GM23338 (cell line): ENCODE data around the gene TTYH3. TPM values are rescaled to one million over a fixed set of nuclear protein-coding genes. Genes with fewer than 3 reads are reported as not detected.

Experiments used
- ATAC-seq: fragments of 200-7000 bp; cut with Tn5 transposase; 3 replicates; pipeline ENCODE4 v1.9.1; 2020
- DNase-seq: peaks from one replicate; pipeline ENCODE4 v3.0.0-alpha.2; 2015; ENCODE audit warnings: low spot score
- H2AFZ ChIP-seq: fragments of 200-600 bp; sonication (generic); 2 replicates; pipeline ENCODE4 v1.8.0; 2016; ENCODE audit warnings: antibody characterized with exemption, mild to moderate bottlenecking, moderate library complexity
- H3F3A ChIP-seq: fragments of 200-600 bp; sonication (generic); replicated peaks from 2 replicates; pipeline ENCODE4 v1.8.0; 2017; ENCODE audit warnings: antibody characterized with exemption, mixed run types, low read depth
- H3K27ac ChIP-seq: fragments of 200-600 bp; sonication (generic); 2 replicates; pipeline ENCODE4 v1.6.1; 2016; ENCODE audit warnings: low read depth
- H3K27me3 ChIP-seq: fragments of 200-600 bp; sonication (generic); 2 replicates; pipeline ENCODE4 v1.8.0; 2016; ENCODE audit warnings: mild to moderate bottlenecking, mixed run types, moderate library complexity; ENCODE audit not compliant: insufficient read depth
- H3K36me3 ChIP-seq: fragments of 200-600 bp; sonication (generic); 2 replicates; pipeline ENCODE4 v1.8.0; 2016; ENCODE audit warnings: mild to moderate bottlenecking; ENCODE audit not compliant: insufficient read depth
- H3K4me1 ChIP-seq: fragments of 200-600 bp; sonication (generic); 2 replicates; pipeline ENCODE4 v1.8.0; 2016; ENCODE audit warnings: mild to moderate bottlenecking, moderate library complexity; ENCODE audit not compliant: insufficient read depth
- H3K4me2 ChIP-seq: fragments of 200-600 bp; sonication (generic); 2 replicates; pipeline ENCODE4 v1.7.1; 2017; ENCODE audit warnings: mixed run types
- H3K4me3 ChIP-seq: fragments of 200-600 bp; sonication (generic); 2 replicates; pipeline ENCODE4 v1.6.1; 2016; ENCODE audit warnings: mixed run types
- H3K79me2 ChIP-seq: fragments of 200-600 bp; sonication (generic); replicated peaks from 2 replicates; pipeline ENCODE4 v1.8.0; 2017; ENCODE audit warnings: mild to moderate bottlenecking; ENCODE audit not compliant: insufficient read depth
- H3K9me2 ChIP-seq: fragments of 200-600 bp; sonication (generic); 2 replicates; pipeline ENCODE4 v1.8.0; 2017; ENCODE audit not compliant: insufficient read depth
- H4K20me1 ChIP-seq: fragments of 200-600 bp; sonication (generic); replicated peaks from 2 replicates; pipeline ENCODE4 v1.8.0; 2017; ENCODE audit warnings: mild to moderate bottlenecking; ENCODE audit not compliant: insufficient read depth
- H3K27ac Mint-ChIP-seq: 2 replicates; pipeline ENCODE4 v1.8.0; 2020; ENCODE audit warnings: inconsistent platforms, mild to moderate bottlenecking, moderate library complexity, mixed read lengths
- H3K27me3 Mint-ChIP-seq: 3 replicates; pipeline ENCODE4 v1.8.0; 2022; ENCODE audit warnings: low read depth, mild to moderate bottlenecking, moderate library complexity, mixed read lengths, inconsistent platforms; ENCODE audit not compliant: insufficient read depth, poor library complexity
- H3K36me3 Mint-ChIP-seq: 3 replicates; pipeline ENCODE4 v1.8.0; 2021; ENCODE audit warnings: low read depth, mild to moderate bottlenecking, inconsistent platforms, moderate library complexity, mixed read lengths
- H3K4me1 Mint-ChIP-seq: 3 replicates; pipeline ENCODE4 v1.8.0; 2020; ENCODE audit warnings: mild to moderate bottlenecking, inconsistent platforms, mixed read lengths
- H3K4me3 Mint-ChIP-seq: 3 replicates; pipeline ENCODE4 v1.8.0; 2021; ENCODE audit warnings: moderate library complexity, mild to moderate bottlenecking, inconsistent platforms, mixed read lengths
- H3K9me3 Mint-ChIP-seq: 3 replicates; pipeline ENCODE4 v1.8.0; 2020; ENCODE audit warnings: moderate library complexity, mild to moderate bottlenecking, inconsistent platforms, mixed read lengths
- CREB1 ChIP-seq: fragments of 250-450 bp; sonication (Bioruptor Pico); IDR thresholded peaks from 2 replicates; pipeline ENCODE4 v1.5.0; 2020; ENCODE audit warnings: low read depth, mild to moderate bottlenecking, moderate library complexity
- EZH2phosphoT487 ChIP-seq: fragments of 200-600 bp; sonication (generic); IDR thresholded peaks from one replicate; pipeline ENCODE4 v1.8.1; 2018; ENCODE audit warnings: antibody characterized with exemption; ENCODE audit not compliant: unreplicated experiment
- NANOG ChIP-seq: IDR thresholded peaks from 2 replicates; pipeline ENCODE4 v1.6.1; 2016; ENCODE audit warnings: antibody characterized with exemption, borderline replicate concordance
- POLR2AphosphoS5 ChIP-seq: IDR thresholded peaks from 2 replicates; pipeline ENCODE4 v1.6.1; 2016; ENCODE audit warnings: antibody characterized with exemption, low read depth
- STAT1 ChIP-seq: IDR thresholded peaks from one replicate; pipeline ENCODE4 v1.6.1; 2016; ENCODE audit warnings: antibody characterized with exemption; ENCODE audit not compliant: unreplicated experiment
- ZNF114 ChIP-seq: fragments of 250-450 bp; sonication (Bioruptor Pico); IDR thresholded peaks from 2 replicates; pipeline ENCODE4 v1.5.0; 2020; ENCODE audit warnings: mild to moderate bottlenecking, moderate library complexity
- ZNF331 ChIP-seq: fragments of 250-450 bp; sonication (Bioruptor Pico); IDR thresholded peaks from 2 replicates; pipeline ENCODE4 v1.5.0; 2020; ENCODE audit warnings: low read depth, mild to moderate bottlenecking, moderate library complexity
- polyA plus RNA-seq: library from polyadenylated mRNA; unstranded; fragments of >200 nt; fragmentation: Nextera tagmentation; extraction: Ambion mirVana; gene quantifications from 2 replicates; pipeline ENCODE4 v1.2.1, GENCODE V29; 2016
- total RNA-seq: library from RNA; depleted of rRNA; stranded (reverse); fragments of >200 nt; shearing (Covaris generic); gene quantifications from 2 replicates; pipeline ENCODE4 v1.2.3, GENCODE V29; 2014
- TF ChIP-seq, protein P1 (sequence below): fragments of 250-450 bp; sonication (Bioruptor Pico); IDR thresholded peaks from 2 replicates; pipeline ENCODE4 v1.5.0; 2020; ENCODE audit warnings: mild to moderate bottlenecking, moderate library complexity
- TF ChIP-seq, protein P2 (sequence below), 2 experiments: fragments of 200-600 bp in 1 of 2; sonication (generic) in 1 of 2; conservative IDR thresholded peaks; 2 replicates each; pipeline versions ENCODE4 v1.5.1 to v1.6.1; 2016 to 2017; ENCODE audit warnings: antibody characterized with exemption in 2 of 2, low read depth in 2 of 2, mild to moderate bottlenecking in 2 of 2, moderate library complexity in 1 of 2

The TTYH3 gene
- total and polyA plus RNA-seq, 2 experiments from 2014 or later, result 59.6 to 126 TPM

DNA sequence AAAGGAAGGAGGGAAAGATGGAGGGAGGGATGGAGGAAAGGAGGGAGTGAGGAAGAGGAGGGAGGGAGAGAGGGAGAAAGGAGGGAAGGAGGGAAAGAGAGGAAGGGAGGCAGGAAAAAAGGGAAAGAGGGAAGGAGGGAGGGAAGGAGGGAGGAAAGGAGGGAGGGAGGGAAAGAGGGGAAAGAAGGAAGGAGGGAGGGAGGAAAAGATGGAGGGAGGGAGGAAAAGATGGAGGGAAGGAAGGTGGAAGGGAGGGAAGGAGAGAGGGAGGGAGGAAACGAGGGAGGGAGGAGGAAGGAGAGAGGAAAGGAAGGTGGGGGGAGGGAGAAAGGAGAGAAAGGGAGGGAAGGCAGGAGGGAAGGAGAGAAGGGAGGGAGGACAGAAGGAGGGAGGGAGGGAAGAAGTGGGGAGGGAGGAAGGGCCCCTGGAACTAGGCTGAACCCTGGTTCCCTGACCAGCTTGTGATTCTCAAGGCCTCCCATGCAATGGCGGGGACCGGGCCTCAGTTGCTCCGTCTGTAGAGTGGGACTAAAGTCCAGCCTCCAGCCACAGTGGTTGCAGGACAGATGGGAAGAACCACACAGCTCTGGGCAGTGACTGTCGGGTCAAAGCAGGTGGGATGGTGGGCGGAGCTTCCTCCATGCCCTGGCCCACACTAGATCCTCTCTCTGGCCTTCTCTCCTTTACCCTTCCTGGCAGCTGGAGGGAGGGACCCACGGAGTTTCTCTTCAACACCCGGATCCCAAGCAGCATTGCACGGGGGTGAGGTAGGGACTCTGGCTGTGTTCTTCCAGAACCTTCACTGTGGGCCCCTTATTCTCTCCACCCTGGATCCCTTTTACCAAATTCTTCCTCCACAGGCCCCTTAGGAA lies 4.3 kb upstream of the TTYH3 start:
- DNase-seq (no peak), ATAC-seq (no peak; the same call in 2 of the 3 replicates)
- H3K4me3 Mint-ChIP-seq, result no peak overlapping the region
- Histone ChIP-seq H2AFZ (peak overlapping the region; percentile 80), H4K20me1 (no peaks in the 10 kb centered on the region), H3K4me1 (peaks cover 5% of the 10 kb centered on the region; the same call in 1 of the 2 replicates), H3K79me2 (peaks cover 5% of the 10 kb centered on the region), H3K27me3 (no peaks in the 10 kb centered on the region), H3K4me2 (no peak overlapping the region), H3K36me3 (no peaks in the 10 kb centered on the region), H3K27ac (no peak overlapping the region), H3K9me2 (no peaks in the 10 kb centered on the region), H3K4me3 (no peak overlapping the region), H3F3A (peaks cover 8% of the 10 kb centered on the region; the same call in 1 of the 2 replicates)
- no peak overlapping the region for H3K27ac Mint-ChIP-seq
- H3K36me3 Mint-ChIP-seq, result no peaks in the 10 kb centered on the region
- TF ChIP-seq STAT1, result no peak
- no peak for TF ChIP-seq CREB1 (CRISPR knock-in tag)
- no peak for TF ChIP-seq ZNF114 (CRISPR knock-in tag)
- TF ChIP-seq EZH2phosphoT487, result no peak
- TF ChIP-seq NANOG, result no peak
- H3K9me3 Mint-ChIP-seq, result no peaks in the 10 kb centered on the region
- peaks cover 7% of the 10 kb centered on the region for H3K4me1 Mint-ChIP-seq
- H3K27me3 Mint-ChIP-seq, result peaks cover 10% of the 10 kb centered on the region

DNA sequence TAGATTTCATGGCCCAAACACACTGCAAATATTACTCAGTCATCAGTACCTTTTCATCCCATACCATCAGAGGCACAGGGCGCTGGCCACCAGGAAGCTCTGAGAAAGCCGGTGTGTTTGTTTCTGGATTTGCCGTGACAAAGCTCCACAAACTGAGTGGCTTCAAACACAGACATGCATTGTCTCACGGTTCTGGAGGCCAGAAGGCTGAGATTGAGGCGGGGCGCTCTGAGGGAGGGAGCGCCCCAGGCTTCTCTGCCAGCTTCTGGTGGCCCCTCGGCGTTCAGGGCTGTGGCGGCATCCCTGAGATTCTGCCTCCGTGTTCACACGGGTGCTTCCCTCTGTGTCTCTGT lies 3.7 kb upstream of the TTYH3 start:
- H3K27me3 Mint-ChIP-seq, result peaks cover 10% of the 10 kb centered on the region
- no peak overlapping the region for H3K27ac Mint-ChIP-seq
- no peak for DNase-seq
- H3K36me3 Mint-ChIP-seq, result no peaks in the 10 kb centered on the region
- Histone ChIP-seq H3K4me1 (peaks cover 5% of the 10 kb centered on the region; the same call in 1 of the 2 replicates), H3K27me3 (no peaks in the 10 kb centered on the region), H3F3A (peaks cover 10% of the 10 kb centered on the region; the same call in 1 of the 2 replicates), H4K20me1 (no peaks in the 10 kb centered on the region), H3K36me3 (no peaks in the 10 kb centered on the region), H3K79me2 (peaks cover 11% of the 10 kb centered on the region), H2AFZ (peak overlapping the region; percentile 80), H3K4me3 (no peak overlapping the region), H3K9me2 (no peaks in the 10 kb centered on the region), H3K27ac (no peak overlapping the region), H3K4me2 (no peak overlapping the region)
- H3K4me3 Mint-ChIP-seq, result no peak overlapping the region
- no peak for ATAC-seq
- H3K9me3 Mint-ChIP-seq, result no peaks in the 10 kb centered on the region
- peaks cover 8% of the 10 kb centered on the region for H3K4me1 Mint-ChIP-seq
- TF ChIP-seq STAT1 (no peak), ZNF331 (CRISPR knock-in tag) (no peak), ZNF114 (CRISPR knock-in tag) (no peak), POLR2AphosphoS5 (no peak), NANOG (no peak)
- TF ChIP-seq, protein P1, sequence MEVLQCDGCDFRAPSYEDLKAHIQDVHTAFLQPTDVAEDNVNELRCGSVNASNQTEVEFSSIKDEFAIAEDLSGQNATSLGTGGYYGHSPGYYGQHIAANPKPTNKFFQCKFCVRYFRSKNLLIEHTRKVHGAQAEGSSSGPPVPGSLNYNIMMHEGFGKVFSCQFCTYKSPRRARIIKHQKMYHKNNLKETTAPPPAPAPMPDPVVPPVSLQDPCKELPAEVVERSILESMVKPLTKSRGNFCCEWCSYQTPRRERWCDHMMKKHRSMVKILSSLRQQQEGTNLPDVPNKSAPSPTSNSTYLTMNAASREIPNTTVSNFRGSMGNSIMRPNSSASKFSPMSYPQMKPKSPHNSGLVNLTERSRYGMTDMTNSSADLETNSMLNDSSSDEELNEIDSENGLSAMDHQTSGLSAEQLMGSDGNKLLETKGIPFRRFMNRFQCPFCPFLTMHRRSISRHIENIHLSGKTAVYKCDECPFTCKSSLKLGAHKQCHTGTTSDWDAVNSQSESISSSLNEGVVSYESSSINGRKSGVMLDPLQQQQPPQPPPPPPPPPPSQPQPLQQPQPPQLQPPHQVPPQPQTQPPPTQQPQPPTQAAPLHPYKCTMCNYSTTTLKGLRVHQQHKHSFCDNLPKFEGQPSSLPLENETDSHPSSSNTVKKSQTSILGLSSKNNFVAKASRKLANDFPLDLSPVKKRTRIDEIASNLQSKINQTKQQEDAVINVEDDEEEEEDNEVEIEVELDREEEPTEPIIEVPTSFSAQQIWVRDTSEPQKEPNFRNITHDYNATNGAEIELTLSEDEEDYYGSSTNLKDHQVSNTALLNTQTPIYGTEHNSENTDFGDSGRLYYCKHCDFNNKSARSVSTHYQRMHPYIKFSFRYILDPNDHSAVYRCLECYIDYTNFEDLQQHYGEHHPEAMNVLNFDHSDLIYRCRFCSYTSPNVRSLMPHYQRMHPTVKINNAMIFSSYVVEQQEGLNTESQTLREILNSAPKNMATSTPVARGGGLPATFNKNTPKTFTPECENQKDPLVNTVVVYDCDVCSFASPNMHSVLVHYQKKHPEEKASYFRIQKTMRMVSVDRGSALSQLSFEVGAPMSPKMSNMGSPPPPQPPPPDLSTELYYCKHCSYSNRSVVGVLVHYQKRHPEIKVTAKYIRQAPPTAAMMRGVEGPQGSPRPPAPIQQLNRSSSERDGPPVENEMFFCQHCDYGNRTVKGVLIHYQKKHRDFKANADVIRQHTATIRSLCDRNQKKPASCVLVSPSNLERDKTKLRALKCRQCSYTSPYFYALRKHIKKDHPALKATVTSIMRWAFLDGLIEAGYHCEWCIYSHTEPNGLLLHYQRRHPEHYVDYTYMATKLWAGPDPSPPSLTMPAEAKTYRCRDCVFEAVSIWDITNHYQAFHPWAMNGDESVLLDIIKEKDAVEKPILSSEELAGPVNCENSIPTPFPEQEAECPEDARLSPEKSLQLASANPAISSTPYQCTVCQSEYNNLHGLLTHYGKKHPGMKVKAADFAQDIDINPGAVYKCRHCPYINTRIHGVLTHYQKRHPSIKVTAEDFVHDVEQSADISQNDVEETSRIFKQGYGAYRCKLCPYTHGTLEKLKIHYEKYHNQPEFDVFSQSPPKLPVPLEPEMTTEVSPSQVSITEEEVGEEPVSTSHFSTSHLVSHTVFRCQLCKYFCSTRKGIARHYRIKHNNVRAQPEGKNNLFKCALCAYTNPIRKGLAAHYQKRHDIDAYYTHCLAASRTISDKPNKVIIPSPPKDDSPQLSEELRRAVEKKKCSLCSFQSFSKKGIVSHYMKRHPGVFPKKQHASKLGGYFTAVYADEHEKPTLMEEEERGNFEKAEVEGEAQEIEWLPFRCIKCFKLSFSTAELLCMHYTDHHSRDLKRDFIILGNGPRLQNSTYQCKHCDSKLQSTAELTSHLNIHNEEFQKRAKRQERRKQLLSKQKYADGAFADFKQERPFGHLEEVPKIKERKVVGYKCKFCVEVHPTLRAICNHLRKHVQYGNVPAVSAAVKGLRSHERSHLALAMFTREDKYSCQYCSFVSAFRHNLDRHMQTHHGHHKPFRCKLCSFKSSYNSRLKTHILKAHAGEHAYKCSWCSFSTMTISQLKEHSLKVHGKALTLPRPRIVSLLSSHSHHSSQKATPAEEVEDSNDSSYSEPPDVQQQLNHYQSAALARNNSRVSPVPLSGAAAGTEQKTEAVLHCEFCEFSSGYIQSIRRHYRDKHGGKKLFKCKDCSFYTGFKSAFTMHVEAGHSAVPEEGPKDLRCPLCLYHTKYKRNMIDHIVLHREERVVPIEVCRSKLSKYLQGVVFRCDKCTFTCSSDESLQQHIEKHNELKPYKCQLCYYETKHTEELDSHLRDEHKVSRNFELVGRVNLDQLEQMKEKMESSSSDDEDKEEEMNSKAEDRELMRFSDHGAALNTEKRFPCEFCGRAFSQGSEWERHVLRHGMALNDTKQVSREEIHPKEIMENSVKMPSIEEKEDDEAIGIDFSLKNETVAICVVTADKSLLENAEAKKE (CRISPR knock-in tag), result no peak
- TF ChIP-seq, protein P2, sequence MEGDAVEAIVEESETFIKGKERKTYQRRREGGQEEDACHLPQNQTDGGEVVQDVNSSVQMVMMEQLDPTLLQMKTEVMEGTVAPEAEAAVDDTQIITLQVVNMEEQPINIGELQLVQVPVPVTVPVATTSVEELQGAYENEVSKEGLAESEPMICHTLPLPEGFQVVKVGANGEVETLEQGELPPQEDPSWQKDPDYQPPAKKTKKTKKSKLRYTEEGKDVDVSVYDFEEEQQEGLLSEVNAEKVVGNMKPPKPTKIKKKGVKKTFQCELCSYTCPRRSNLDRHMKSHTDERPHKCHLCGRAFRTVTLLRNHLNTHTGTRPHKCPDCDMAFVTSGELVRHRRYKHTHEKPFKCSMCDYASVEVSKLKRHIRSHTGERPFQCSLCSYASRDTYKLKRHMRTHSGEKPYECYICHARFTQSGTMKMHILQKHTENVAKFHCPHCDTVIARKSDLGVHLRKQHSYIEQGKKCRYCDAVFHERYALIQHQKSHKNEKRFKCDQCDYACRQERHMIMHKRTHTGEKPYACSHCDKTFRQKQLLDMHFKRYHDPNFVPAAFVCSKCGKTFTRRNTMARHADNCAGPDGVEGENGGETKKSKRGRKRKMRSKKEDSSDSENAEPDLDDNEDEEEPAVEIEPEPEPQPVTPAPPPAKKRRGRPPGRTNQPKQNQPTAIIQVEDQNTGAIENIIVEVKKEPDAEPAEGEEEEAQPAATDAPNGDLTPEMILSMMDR (conservative IDR thresholded peaks at IDR 0.05; ENCODE audit: low read depth in 2 of 2), result no peak
